GM13976 (cell line): ENCODE data around the gene TXLNB.
A peak's percentile ranks its signal among the peaks of the same experiment; 100 is the strongest.

ENCODE experiments used
- DNase-seq: peaks from one replicate; pipeline ENCODE4 v3.0.0; 2012; ENCODE audit warnings: low spot score
- in situ Hi-C: fragments of 300-500 bp; cut with MboI; formaldehyde crosslinking; loops from one replicate; pipeline ENCODE4 v1.12.0; 2022; ENCODE audit warnings: low sequenced_read_pairs, mixed read lengths, inconsistent platforms; ENCODE audit not compliant: unreplicated experiment
- TF ChIP-seq, protein P1 (sequence below): IDR thresholded peaks from 2 replicates; pipeline ENCODE4 v1.5.1; 2012; ENCODE audit warnings: borderline replicate concordance, mild to moderate bottlenecking; ENCODE audit not compliant: insufficient read depth; ENCODE audit errors: extremely low read depth, missing control alignments, control extremely low read depth

Gene TXLNB

DNA sequence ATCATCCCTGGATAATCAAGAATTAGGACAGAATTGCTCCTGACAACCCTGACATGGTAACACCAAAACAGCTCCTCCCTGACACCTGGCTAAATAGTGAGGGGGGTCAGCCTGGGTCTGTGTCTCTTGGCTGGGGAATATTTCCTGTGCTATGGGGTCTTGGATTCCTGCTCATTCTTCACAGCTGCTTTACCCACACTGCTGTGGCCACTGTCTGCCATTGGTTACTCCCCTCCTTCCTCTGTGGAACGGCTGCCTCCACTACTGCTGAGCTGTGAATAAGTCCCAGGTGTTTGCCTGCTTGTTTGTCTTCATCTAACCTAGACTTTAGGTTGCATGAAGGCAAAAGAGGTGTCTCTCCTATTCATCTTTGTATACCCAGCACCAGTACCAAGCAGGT is 33.9 kb upstream of the TXLNB start:
- no peak for DNase-seq
- in situ Hi-C loops, result no loop called here
- TF ChIP-seq, protein P1, sequence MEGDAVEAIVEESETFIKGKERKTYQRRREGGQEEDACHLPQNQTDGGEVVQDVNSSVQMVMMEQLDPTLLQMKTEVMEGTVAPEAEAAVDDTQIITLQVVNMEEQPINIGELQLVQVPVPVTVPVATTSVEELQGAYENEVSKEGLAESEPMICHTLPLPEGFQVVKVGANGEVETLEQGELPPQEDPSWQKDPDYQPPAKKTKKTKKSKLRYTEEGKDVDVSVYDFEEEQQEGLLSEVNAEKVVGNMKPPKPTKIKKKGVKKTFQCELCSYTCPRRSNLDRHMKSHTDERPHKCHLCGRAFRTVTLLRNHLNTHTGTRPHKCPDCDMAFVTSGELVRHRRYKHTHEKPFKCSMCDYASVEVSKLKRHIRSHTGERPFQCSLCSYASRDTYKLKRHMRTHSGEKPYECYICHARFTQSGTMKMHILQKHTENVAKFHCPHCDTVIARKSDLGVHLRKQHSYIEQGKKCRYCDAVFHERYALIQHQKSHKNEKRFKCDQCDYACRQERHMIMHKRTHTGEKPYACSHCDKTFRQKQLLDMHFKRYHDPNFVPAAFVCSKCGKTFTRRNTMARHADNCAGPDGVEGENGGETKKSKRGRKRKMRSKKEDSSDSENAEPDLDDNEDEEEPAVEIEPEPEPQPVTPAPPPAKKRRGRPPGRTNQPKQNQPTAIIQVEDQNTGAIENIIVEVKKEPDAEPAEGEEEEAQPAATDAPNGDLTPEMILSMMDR, result no peak

DNA sequence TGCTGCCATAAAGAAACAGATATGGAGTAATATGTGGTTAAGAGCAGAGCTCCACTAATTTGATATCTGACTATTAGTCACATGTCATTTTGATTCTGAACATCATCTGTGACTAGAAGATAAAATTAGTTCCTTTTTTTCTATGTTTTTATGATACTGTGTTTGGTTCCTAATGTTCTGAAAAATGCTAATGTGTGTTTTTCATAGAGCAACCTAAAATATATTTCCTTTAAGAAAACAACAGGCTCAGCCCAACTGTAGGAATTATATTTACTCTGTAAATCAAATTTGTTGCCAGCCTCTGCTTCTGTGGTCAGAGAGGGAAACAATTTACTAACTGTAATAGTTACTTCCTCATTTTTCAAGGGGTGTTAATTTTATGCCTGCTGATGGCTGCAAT is 33.3 kb upstream of the TXLNB start:
- in situ Hi-C loops, result no loop called here
- peak; percentile 44 for DNase-seq
- TF ChIP-seq, protein P1, result no peak

DNA sequence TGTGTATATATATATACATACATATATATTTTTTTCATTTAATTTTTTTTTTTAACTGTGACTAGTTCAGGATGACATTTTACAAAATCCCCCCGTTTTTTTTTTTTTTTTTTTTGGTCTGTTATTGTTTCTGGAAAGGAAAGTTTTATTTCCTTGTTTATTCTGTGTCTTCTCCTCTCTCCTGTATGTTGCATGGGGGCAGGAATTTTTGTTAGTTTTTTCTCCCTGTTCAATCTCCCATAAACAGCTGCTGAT is 32.4 kb upstream of the TXLNB start:
- DNase-seq, result no peak
- in situ Hi-C loops, result no loop called here
- TF ChIP-seq, protein P1, result no peak

DNA sequence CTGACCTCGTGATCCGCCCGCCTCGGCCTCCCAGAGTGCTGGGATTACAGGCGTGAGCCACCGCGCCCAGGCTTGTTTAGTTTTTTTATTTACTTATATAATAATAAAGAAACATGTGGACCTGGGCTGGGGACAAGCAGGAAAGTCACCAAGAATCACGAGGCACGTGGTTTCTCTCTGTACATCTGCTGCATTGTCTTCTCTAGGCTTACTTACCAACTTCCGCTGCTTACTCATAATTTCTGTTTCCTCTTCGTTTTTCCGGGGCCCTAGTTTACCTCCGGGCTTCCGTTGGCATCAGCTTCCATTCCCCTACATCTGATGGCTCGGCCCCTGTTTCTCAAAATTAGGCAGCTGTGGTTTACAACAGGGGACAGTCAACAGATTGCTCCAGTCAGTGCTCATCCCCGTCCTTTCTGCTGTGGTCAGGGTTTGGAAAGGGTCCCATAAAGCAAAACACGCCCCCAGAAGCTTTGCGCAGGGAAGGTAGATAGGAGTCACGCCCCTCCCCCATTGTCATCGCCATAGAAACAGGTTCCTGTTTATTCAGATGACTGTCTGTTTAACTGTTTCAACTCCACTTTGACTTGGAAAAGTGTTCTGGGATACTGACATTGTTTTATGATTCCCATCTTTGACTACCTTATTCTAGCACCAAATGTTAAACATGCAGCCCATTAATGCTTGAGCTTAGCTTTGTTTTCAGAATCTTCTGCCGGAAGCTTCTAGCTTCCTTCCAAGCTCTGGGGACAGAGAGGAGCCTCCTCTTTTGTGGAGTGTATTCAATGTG is 31.9 kb upstream of the TXLNB start:
- peak; percentile 40 for DNase-seq
- in situ Hi-C loops, result no loop called here

DNA sequence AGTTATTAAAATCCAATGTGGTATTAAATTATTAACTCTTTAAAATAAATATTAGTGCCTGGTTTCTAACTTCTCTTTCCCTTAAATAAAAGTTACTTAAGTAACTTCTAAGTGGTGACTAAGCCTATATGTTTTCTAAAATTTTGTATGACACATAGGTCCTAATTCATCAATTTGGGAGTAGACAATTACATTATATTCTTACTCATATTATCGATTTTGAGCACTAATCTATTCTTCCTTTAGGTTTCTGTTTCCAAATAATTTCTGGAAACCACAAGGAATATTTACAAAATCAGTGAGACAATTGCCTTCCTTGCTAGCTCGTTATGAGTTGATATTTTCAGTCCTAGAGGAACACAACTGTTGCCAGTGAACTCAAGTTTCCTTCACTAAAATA is 28.3 kb upstream of the TXLNB start:
- DNase-seq, result no peak
- in situ Hi-C loops, result no loop called here
- TF ChIP-seq, protein P1, result no peak

More for the DNA sequence above, 31.9 kb upstream of the TXLNB start:
- TF ChIP-seq, protein P1, result no peak

DNA sequence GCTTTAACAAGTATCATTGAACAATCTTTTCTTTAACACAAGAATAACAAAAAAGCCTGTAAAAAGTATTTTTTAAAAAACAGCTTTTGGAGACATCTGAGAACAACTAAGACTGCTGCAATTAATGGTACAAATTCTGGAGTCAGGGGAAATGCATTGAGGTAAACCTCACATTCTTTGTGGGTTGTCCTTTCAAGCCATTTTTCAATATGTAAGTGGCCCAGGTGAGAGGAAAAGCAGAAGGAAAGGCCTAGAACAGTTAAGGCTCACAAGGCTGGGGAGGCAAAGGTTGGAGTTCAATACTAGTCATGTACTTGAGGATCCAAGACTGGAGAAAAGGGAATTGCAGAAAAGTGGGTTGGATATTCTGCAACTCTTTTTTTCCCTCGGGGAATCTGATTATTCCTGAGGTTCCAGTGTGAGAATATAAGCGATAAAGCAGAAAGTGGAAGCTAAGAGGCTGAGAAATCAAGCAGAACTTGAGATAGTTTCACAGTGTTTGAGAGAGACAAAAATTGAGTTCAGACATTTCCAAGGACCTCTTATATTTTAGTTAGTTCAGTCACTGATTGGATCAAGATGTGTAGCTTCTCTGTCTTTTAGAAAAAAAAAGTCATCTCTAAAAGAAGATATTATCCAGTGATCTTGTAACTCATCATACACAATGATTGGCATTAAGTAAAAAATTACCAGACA is 25.0 kb upstream of the TXLNB start:
- no peak for DNase-seq
- TF ChIP-seq, protein P1, result no peak
- in situ Hi-C loops, result no loop called here
